OCI-LY1 (cell line): ENCODE data around the gene SNRPD3.

Source experiments
- CTCF ChIP-seq: fragments of 200-600 bp; sonication (generic), shearing (Covaris generic); IDR thresholded peaks from 2 replicates; pipeline ENCODE4 v1.5.1; 2017; ENCODE audit warnings: mild to moderate bottlenecking, antibody characterized with exemption, low read length, moderate library complexity, mixed read lengths
- EZH2 ChIP-seq: fragments of 200-600 bp; sonication (generic), shearing (Covaris generic); IDR thresholded peaks from 2 replicates; pipeline ENCODE4 v1.8.0; 2017; ENCODE audit warnings: borderline replicate concordance, mixed run types, mild to moderate bottlenecking, antibody characterized with exemption, low read length, moderate library complexity, mixed read lengths

- TF ChIP-seq CTCF (peak; percentile 79), EZH2 (no peak)
Measured at GRCh38 chr22:24521791-24522245, 34.0 kb upstream of the SNRPD3 start.
